IPS-18a (cell line): Measurements from ENCODE around the gene IQGAP3.

Experiments used
- H3K27ac ChIP-seq: one replicate; pipeline ENCODE4 v1.5.1; 2013; ENCODE audit warnings: low read length
- H3K27me3 ChIP-seq: one replicate; pipeline ENCODE4 v1.6.1; 2013; ENCODE audit warnings: mild to moderate bottlenecking, low read length; ENCODE audit not compliant: control insufficient read depth, insufficient read depth
- H3K36me3 ChIP-seq: one replicate; pipeline ENCODE4 v1.6.1; 2013; ENCODE audit warnings: low read depth, low read length; ENCODE audit not compliant: control insufficient read depth
- H3K4me1 ChIP-seq: one replicate; pipeline ENCODE4 v1.6.1; 2013; ENCODE audit warnings: low read depth, low read length; ENCODE audit not compliant: control insufficient read depth
- H3K4me3 ChIP-seq: one replicate; pipeline ENCODE4 v1.5.1; 2013; ENCODE audit warnings: low read length
- H3K9ac ChIP-seq: one replicate; pipeline ENCODE4 v1.6.1; 2013; ENCODE audit warnings: mild to moderate bottlenecking, low read length, moderate library complexity
- H3K9me3 ChIP-seq: one replicate; pipeline ENCODE4 v1.6.1; 2013; ENCODE audit warnings: low read depth, low read length; ENCODE audit not compliant: control insufficient read depth

The IQGAP3 gene

GRCh38 chr1:156583821-156584622 lies 11.7 kb upstream of the IQGAP3 start:
- Histone ChIP-seq H3K9ac (peak overlapping the region; percentile 7), H3K27me3 (no peaks in the 10 kb centered on the region), H3K4me1 (peaks cover 7% of the 10 kb centered on the region), H3K27ac (no peak overlapping the region), H3K9me3 (no peaks in the 10 kb centered on the region), H3K4me3 (peak overlapping the region; percentile 21), H3K36me3 (no peaks in the 10 kb centered on the region)

- Histone ChIP-seq H3K4me3 (no peak overlapping the region), H3K9me3 (no peaks in the 10 kb centered on the region), H3K36me3 (no peaks in the 10 kb centered on the region), H3K27me3 (no peaks in the 10 kb centered on the region), H3K4me1 (peaks cover 7% of the 10 kb centered on the region), H3K9ac (no peak overlapping the region), H3K27ac (no peak overlapping the region)
These were observed 10.1 kb upstream of the IQGAP3 start for GRCh38 chr1:156582388-156583017.

GRCh38 chr1:156581661-156582387 lies 9.5 kb upstream of the IQGAP3 start:
- no peak overlapping the region for H3K27ac ChIP-seq
- H3K4me3 ChIP-seq, result no peak overlapping the region
- no peak overlapping the region for H3K9ac ChIP-seq

GRCh38 chr1:156579472-156579871 lies 7.1 kb upstream of the IQGAP3 start, which contains the start of gene TTC24:
Gene TTC24 (plus strand): TSS chr1:156579723. CDS start chr1:156581365, 1,642 bp downstream.
- no peaks in the 10 kb centered on the region for H3K27me3 ChIP-seq
- H3K27ac ChIP-seq, result no peak within 1 kb of the TSS
- H3K9ac ChIP-seq, result no peak within 1 kb of the TSS
- peaks cover 5% of the 10 kb centered on the region for H3K4me1 ChIP-seq
- H3K4me3 ChIP-seq, result no peak within 1 kb of the TSS
- no peaks in the 10 kb centered on the region for H3K9me3 ChIP-seq
- no peaks in the 10 kb centered on the region for H3K36me3 ChIP-seq

More at GRCh38 chr1:156581661-156582387, 9.5 kb upstream of the IQGAP3 start:
- H3K4me1 ChIP-seq, result peaks cover 7% of the 10 kb centered on the region
- H3K9me3 ChIP-seq, result no peaks in the 10 kb centered on the region
- H3K27me3 ChIP-seq, result no peaks in the 10 kb centered on the region
- no peaks in the 10 kb centered on the region for H3K36me3 ChIP-seq

DNA sequence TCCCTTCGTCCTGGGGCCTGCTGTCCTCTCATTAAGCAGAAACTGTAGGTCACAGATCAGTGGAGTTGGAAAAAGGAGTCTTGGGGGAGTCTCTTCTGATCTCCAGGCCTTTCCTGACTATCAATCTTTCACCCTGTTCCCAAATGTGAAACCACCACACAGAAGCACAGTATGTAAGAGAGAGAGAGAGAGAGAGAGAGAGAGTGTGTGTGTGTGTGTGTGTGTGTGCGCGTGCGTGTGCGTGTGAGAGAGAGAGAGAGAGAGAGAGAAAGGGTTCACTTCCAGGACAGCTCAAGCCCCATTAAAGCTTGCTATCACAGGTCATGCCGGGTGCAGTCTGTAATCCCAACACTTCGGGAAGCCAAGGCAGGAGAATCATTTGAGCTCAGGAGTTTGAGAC lies 5.7 kb upstream of the IQGAP3 start:
- Histone ChIP-seq H3K4me1 (no peaks in the 10 kb centered on the region), H3K9me3 (no peaks in the 10 kb centered on the region), H3K4me3 (no peak overlapping the region), H3K9ac (no peak overlapping the region), H3K36me3 (no peaks in the 10 kb centered on the region), H3K27ac (no peak overlapping the region), H3K27me3 (peaks cover 2% of the 10 kb centered on the region)

DNA sequence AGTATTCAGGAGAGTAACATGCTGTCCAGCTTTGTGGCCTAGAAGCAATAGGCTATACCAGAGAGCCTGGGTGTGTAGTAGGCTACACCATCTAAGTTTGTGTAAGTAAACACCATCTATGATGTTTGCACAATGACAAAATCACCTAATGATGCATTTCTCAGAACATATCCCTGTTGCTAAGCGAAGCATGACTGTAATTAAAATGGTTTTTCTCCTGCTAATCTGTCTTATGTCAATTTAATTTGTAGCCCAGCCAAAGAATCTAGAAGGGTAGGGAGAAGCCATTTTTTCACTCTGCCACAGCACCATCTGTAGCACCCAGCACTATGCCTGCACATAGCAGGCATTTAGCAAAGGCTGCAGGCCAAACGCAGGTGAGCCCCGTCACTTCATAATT lies 5.2 kb upstream of the IQGAP3 start:
- H3K27me3 ChIP-seq, result peaks cover 4% of the 10 kb centered on the region
- H3K36me3 ChIP-seq, result no peaks in the 10 kb centered on the region
- no peaks in the 10 kb centered on the region for H3K9me3 ChIP-seq
- no peak overlapping the region for H3K4me3 ChIP-seq
- no peak overlapping the region for H3K27ac ChIP-seq
- peaks cover 3% of the 10 kb centered on the region for H3K4me1 ChIP-seq
- H3K9ac ChIP-seq, result no peak overlapping the region

DNA sequence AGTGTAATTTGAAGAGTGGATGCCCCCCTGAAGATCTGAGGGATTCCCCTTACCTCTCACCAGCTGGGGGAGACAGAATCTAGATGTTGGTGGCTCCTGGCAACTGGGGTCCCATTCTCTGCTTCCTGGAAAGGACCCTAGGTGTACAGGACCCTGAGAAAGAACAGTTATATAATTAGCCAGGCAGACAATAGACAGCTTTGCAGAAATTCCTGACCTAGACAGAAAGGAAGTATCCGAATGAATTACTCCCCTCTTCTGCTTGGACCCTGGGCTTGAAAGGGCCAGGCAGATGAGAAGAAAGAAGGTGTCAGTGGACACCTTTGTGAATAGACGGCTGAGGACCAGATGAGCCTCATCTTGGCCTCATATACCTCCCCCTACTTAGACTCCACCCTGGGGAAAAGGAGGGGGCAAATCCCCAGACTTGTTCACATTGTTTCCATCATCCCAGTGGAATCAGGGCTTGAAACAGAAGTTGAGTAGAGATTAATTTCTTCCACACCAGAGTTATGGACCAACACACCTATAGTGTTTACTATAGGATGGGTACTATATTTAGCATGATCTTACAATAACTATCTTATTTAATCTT lies 1.8 kb upstream of the IQGAP3 start:
- no peak overlapping the region for H3K4me3 ChIP-seq
- peaks cover 9% of the 10 kb centered on the region for H3K4me1 ChIP-seq
- H3K27me3 ChIP-seq, result peaks cover 4% of the 10 kb centered on the region

DNA sequence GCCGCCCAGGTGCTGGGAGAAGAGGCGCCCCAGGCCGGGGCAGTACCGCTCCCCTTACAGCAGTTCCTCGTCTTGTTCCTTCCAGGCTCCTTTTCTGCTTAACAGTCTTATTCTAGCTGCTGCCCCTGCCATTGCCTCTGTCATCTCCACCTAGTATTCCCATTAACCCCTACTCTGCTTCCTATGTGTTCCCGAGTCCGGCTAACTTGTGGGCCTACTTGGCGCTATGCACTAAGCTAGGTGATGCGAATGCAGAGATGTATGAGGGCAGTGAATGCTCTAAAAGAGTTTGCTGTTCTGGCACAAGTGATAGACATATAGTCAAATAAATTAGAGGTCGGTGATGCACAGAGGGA lies 276 bp upstream of the IQGAP3 start:
- H3K27ac ChIP-seq, result no peak overlapping the region
- H3K4me3 ChIP-seq, result peak overlapping the region; percentile 95
- H3K36me3 ChIP-seq, result peaks cover 7% of the 10 kb centered on the region
- peaks cover 4% of the 10 kb centered on the region for H3K27me3 ChIP-seq
- no peak overlapping the region for H3K9ac ChIP-seq
- peaks cover 9% of the 10 kb centered on the region for H3K4me1 ChIP-seq
- H3K9me3 ChIP-seq, result no peaks in the 10 kb centered on the region

More for the DNA sequence above, 1.8 kb upstream of the IQGAP3 start:
- H3K9ac ChIP-seq, result no peak overlapping the region
- H3K9me3 ChIP-seq, result no peaks in the 10 kb centered on the region
- peaks cover under 1% of the 10 kb centered on the region for H3K36me3 ChIP-seq
- no peak overlapping the region for H3K27ac ChIP-seq

GRCh38 chr1:156571261-156571852 lies 1.0 kb downstream of the IQGAP3 start:
- no peak overlapping the region for H3K27ac ChIP-seq
- H3K9ac ChIP-seq, result peak overlapping the region; percentile 61
- H3K36me3 ChIP-seq, result peaks cover 7% of the 10 kb centered on the region
- peak overlapping the region; percentile 95 for H3K4me3 ChIP-seq
- H3K27me3 ChIP-seq, result peaks cover 4% of the 10 kb centered on the region
- H3K4me1 ChIP-seq, result peaks cover 9% of the 10 kb centered on the region
- H3K9me3 ChIP-seq, result no peaks in the 10 kb centered on the region

DNA sequence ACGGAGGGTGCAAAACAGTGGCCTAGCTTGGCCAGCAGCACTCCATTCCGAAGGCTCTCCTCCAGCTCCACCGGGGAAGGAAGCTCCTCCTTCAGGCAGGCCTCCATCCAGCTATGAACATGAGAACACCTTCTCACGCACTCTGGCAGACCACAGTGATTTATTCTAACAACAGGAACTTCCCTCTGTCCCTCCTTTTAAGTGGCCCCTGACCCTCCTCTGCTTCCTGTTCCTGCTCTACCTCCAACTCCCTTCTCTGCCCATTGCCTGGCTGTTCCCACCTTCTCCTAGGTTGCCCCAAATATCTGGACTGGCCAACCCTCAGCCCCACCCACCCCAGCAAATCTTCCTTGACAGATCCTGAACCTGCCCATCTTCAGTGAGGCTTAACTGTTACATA lies 5.9 kb downstream of the IQGAP3 start:
- Histone ChIP-seq H3K36me3 (peaks cover 26% of the 10 kb centered on the region), H3K4me1 (peaks cover 3% of the 10 kb centered on the region), H3K4me3 (no peak overlapping the region), H3K9ac (no peak overlapping the region), H3K27me3 (no peaks in the 10 kb centered on the region), H3K27ac (no peak overlapping the region), H3K9me3 (no peaks in the 10 kb centered on the region)

DNA sequence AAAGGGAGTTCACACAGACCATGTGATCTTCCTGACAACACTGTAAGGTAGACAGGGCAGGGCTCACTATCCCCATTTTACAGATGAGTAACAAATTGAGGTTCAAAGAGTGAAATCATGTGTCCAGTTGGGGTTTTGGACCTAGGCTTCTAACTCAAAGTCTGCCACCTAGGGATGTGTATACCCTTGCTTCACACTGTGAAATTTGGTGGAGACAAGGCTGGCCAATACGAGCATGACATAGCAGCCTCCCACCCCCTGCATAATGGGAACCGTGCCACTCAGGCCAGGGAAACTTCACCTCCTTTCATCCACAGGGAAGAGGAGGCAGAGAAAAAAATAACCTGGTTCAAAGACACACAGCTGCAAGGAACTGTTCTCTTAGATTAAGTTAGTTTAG lies 6.8 kb downstream of the IQGAP3 start:
- Histone ChIP-seq H3K4me3 (no peak overlapping the region), H3K9ac (no peak overlapping the region), H3K36me3 (peaks cover 32% of the 10 kb centered on the region), H3K4me1 (no peaks in the 10 kb centered on the region), H3K27ac (no peak overlapping the region), H3K9me3 (no peaks in the 10 kb centered on the region), H3K27me3 (no peaks in the 10 kb centered on the region)
